DMS 273 (cell line): ENCODE measurements around the gene GRK6.

ENCODE experiments used
- DNase-seq: peaks from one replicate; lab custom pipeline; 2025; ENCODE audit not compliant: unreplicated experiment; lab: John Stamatoyannopoulos, UW

Gene GRK6

DNA sequence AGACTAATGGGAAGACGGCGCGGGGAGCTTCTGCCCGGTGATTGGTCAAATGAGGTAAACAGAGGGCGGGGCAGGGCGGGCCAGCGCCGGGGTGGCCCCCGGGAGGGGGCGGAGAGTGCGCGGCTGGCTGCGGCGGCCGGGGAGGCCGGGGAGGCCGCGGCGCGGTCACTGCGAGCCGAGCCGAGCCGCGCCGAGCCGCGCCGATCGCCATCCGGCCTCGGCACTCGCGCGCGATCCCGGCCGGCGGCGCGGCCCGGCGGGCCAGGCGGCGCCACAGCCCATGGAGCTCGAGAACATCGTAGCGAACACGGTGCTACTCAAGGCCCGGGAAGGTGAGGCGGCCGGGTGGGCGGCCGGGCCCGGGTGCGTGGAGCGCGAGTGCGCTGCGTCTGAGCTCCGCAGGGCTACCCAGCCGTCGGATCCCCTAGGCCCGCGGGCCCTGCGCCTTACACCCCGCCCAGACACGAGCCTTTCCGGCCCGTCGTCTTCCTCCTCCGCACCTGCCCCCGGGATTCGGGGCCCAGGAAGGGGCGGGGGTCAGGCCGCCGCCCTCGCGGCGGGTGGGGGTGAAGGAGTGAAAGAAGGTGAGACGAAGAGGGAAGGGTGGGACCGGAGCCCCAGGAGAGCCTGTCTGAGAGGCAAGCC lies at the start of gene GRK6:
TSS of gene GRK6 (plus strand) at position 111 of the 645 bp plus-strand sequence. CDS start at position 281, 170 bp downstream.
- DNase-seq, result peak; percentile 81

GRCh38 chr5:177377851-177378776 lies 48.4 kb upstream of the GRK6 start:
- no peak for DNase-seq

DNA sequence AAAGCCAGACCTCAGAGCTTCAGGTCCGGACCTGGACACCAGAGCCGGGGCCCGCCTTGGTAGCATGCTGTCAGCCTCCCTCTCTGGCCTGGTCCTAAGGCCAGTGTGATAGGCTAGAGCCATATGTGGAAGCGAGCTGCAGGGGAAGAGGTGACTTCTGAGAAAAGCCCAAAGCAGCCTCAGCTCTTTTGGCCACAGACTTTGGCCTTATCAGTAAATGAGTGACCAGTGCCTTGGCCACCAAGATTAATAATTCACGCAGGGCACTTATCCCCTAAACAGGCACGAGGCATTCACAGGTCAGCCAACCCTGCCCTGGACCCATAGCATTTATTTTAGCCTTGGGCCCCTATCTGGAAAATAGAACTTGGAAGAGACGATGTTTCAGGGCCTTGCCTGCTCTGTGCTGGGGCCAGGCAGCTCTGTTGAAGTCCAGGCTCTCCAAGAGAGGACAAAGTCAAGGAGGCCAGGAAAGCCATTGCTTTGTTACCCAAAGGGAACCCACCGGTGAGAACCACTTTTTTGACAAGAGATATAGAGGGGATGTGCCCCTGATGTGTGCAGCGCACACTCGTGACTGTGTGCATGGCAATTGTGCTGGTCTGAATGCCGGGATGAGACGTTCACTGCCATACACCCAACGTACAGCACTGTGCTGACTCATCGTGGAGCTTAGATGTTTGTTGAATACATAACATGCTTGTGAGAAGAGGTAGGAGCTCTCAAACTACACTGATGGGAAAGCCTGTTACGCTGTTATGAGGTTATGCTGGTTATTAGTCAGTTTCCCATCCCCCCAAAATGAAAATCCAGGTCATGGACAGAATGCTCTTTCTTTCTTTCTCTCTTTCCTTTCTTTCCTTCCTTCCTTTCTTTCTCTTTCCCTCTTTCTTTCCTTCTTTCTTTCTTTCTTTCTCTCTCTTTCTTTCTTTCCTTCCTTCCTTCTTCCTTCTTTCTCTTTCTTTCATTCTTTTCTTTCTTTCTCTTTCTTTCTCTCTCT lies 47.3 kb upstream of the GRK6 start:
- no peak for DNase-seq

DNA sequence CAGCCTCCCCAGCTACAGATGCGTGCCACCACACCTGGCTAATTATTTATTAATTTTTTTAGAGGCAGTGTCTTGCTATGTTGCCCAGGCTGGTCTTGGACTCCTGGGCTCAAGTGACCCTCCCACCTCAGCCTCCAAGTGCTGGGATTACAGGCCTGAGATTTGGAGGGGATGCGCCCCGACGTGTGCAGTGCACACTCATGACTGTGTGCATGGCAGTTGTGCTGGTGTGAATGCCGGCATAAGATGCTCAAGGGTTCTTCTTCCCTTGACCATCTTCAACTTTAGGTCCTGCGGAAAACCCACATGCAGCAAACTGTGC lies 45.7 kb upstream of the GRK6 start:
- no peak for DNase-seq

DNA sequence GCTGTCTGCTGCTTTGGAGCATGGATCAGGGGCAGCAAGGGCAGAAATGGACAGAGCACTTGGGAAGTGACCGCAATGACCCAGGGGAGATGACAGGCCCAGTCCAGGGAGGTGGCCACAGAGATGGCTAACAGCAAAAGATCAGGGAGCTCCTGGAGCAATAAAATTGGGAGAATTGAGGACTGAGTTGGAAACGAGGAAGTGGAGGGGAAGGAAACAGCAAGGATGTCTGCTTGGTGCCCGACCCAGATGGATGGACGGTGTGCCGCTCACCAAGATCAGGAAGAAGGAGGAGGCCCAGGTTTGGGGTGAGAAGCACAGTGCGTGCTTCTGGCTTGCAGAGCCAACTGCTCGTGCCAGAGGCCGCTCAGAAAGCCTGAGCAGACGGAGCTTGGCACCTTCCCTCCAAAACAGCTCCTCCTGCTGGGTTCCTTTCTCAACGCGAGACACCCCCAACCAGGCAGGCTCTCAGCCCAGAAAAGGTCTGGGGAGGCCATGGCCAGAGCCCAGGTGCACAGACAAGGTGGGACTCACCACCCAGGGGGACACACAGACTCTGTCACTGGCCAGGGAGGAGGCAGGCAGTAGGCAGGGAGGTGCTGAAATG lies 44.0 kb upstream of the GRK6 start:
- DNase-seq, result peak; percentile 86

GRCh38 chr5:177383181-177383580 lies 43.3 kb upstream of the GRK6 start:
- DNase-seq, result no peak

GRCh38 chr5:177384134-177384533 lies 42.3 kb upstream of the GRK6 start, which contains the start of gene SLC34A1:
TSS of gene SLC34A1 (plus strand) at chr5:177384434. CDS start at chr5:177385742, 1,308 bp downstream.
- no peak for DNase-seq

- no peak for DNase-seq
Observed at GRCh38 chr5:177385720-177386119, 40.8 kb upstream of the GRK6 start.

DNA sequence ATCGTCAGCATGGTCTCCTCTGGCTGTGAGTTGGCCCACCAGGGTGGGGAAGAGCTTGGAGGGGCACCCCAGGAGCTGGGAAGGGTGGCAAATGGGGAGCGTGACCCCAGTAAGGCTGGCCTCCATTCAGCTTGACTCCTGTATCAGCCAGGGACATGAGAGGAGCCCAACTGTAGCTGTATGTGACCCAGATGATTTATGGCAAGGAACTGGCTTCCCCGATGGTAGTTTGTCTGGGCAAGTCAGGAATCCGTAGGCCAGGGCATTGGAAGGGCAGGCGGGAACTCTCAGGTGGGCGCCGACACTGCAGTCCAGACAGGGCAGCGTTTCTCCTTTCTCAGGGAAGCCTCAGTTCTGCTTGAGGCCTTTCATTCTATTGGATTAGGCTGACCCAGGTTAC lies 39.9 kb upstream of the GRK6 start:
- no peak for DNase-seq

DNA sequence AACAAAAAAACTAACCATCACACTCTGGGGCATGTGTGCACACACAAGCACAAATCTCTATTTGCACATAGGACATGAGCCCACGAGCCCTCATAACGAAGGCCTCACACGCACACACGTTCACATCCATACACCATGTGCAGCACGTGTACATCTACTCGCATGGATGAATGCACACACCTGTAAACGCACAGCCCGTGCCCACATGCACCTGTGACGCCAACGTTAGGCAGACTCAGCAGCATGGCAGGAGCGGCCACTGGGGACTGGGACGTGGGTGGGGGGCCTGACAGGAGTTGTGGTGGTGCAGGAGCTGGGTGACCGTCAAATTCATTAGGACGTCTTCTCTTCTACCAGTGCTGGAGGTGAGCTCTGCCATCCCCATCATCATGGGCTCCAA lies 39.1 kb upstream of the GRK6 start:
- no peak for DNase-seq

DNA sequence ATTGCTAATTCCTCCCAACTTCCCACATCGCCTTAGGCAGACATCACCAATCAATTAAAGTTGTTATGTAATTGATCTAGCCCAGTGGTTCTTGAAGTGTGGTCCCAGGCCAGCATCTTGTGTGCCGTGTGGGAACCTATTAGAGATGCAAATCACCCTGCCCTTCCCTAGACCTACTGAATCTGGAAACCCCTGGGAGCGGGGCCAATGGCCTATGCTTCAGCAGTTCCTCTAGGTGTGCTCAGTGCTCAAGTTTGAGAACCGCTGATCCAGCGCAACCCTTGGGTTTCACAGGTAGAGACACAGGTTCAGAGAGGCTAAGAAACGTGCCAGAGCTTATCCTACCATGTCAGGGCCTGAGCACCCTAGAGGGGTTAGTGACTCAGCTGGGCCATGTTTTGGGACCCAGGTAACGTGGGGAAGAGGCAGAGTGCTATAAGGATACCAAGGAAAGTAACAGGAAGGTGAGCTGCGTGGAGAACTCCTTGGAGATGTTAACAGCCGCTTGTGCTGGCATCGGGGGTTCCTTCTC lies 37.9 kb upstream of the GRK6 start:
- DNase-seq, result no peak

- DNase-seq, result no peak
Observed at GRCh38 chr5:177389241-177390169, 37.0 kb upstream of the GRK6 start.

- DNase-seq, result peak; percentile 92
Observed at GRCh38 chr5:177390363-177391300, 35.8 kb upstream of the GRK6 start.

- DNase-seq, result no peak
Observed at GRCh38 chr5:177392765-177393164, 33.7 kb upstream of the GRK6 start.

GRCh38 chr5:177393206-177393765 lies 33.2 kb upstream of the GRK6 start:
- no peak for DNase-seq

- DNase-seq, result no peak
Observed at GRCh38 chr5:177393990-177394389, 32.5 kb upstream of the GRK6 start.

DNA sequence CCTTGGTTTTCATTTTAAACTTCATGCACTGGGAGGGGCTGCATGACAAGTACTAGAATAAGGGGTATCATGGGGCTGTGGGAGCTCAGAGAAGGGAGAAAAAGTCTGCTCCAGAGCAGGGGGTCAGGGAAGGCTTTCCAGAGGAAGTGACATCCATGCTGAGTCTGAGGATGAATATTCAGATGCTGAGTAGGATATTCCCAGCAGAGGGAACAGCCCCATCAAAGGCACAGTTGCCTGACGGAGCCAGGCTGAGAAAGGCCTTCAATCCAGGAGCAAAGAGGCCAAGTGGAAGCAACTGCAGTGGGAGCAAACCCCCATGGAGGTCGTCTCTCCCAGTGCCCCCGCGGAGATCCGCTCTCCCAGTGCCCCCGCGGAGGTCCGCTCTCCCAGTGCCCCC lies 30.4 kb upstream of the GRK6 start:
- no peak for DNase-seq

GRCh38 chr5:177396807-177397206 lies 29.7 kb upstream of the GRK6 start:
- DNase-seq, result no peak
